Non-pigmented ciliary epithelial cell (primary cell): ENCODE results near the gene ZNF506.
"Not testable (repeated sequence)": the region's sequence is repeated elsewhere in the genome, so short reads cannot be mapped to it uniquely, and the experiment has no call there.

Experiments
- DNase-seq: peaks from one replicate; pipeline ENCODE4 v3.0.0-alpha.2; 2010; ENCODE audit warnings: low read depth

Gene ZNF506

GRCh38 chr19:19744641-19745040 lies 76.9 kb downstream of the ZNF506 start:
- no peak for DNase-seq

- DNase-seq, result not testable (repeated sequence)
These were observed 77.6 kb downstream of the ZNF506 start for GRCh38 chr19:19743921-19744320.

- DNase-seq, result no peak
These were observed 78.4 kb downstream of the ZNF506 start for GRCh38 chr19:19743176-19743575.

GRCh38 chr19:19742773-19743172 lies 78.8 kb downstream of the ZNF506 start:
- DNase-seq, result no peak
